LHCN-M2 (cell line): ENCODE data around the gene ZNF385B. TPM values are rescaled to one million over a fixed set of nuclear protein-coding genes. Genes with fewer than 3 reads are reported as not detected.
"Not testable (repeated sequence)": the region's sequence is repeated elsewhere in the genome, so short reads cannot be mapped to it uniquely, and the experiment has no call there.

Experiments used
- DNase-seq: peaks from one replicate; pipeline ENCODE4 v3.0.0-alpha.2; 2012; ENCODE audit warnings: low read depth
- polyA plus RNA-seq: library from polyadenylated mRNA; unstranded; fragments of >200 nt; gene quantifications from one replicate; pipeline ENCODE4 v1.2.1, GENCODE V29; 2012; ENCODE audit warnings: missing spikeins
- total RNA-seq: library from RNA; depleted of rRNA; stranded (reverse); fragments of >200 nt; gene quantifications from 2 replicates; pipeline ENCODE4 v1.2.3, GENCODE V29; 2014; rRNA removed

The ZNF385B gene
- 0.13 and 0.17 TPM in 2 replicates for total RNA-seq
- polyA plus RNA-seq, result 0.23 TPM

DNA sequence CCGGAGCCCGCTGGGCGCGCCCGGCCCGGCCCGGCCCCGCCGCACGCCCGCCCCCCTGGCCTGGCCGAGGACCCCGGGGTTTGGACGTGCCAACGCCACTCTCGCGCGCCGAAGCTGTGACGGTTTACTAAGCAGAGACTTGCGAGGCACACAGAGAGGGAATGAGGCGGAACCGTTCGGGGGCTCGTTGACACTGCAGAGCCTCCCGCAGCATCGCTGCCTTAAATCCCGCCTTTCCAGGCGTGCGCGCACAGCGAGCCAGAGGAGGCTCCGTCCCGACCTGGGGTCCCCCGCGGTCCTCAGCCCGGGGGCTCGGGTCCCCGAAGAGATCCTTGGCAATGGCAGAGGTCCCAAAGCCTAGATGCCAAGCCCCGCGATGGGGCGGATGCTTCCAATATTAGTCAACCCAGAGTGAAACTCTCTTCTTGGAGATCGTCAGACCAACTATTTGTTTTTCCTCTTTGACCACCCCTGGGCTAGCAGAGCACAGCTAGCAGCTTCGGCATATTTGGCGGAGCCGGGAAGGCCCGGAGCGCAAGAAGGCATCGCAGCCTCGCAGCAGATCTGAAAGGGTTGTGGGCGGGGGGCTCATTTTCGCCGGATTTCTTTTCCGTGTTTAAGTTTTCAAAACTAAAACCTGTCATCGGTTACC, at the start of gene ZNF385B:
ZNF385B (minus strand) TSS at position 197 of the 652 bp plus-strand sequence.
- no peak for DNase-seq

DNA sequence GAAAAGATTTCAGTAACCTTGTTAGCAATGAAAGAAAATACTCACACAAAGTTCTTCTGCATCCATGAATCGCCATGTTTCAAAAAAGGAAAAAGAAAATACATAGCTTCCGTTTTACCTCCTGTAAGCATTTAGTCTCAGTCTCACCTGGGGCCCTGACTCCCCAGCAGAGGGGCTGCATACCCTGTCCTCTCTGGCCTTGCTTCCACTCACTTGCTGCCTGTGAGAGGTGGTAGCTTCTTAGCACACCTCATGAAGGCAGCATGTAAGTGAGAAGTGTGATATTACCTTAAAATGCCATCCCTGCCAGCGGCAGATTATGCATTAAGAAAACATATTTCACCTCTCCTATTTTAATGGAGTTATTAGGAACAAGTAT, 49.3 kb upstream of the ZNF385B start:
- no peak for DNase-seq

DNA sequence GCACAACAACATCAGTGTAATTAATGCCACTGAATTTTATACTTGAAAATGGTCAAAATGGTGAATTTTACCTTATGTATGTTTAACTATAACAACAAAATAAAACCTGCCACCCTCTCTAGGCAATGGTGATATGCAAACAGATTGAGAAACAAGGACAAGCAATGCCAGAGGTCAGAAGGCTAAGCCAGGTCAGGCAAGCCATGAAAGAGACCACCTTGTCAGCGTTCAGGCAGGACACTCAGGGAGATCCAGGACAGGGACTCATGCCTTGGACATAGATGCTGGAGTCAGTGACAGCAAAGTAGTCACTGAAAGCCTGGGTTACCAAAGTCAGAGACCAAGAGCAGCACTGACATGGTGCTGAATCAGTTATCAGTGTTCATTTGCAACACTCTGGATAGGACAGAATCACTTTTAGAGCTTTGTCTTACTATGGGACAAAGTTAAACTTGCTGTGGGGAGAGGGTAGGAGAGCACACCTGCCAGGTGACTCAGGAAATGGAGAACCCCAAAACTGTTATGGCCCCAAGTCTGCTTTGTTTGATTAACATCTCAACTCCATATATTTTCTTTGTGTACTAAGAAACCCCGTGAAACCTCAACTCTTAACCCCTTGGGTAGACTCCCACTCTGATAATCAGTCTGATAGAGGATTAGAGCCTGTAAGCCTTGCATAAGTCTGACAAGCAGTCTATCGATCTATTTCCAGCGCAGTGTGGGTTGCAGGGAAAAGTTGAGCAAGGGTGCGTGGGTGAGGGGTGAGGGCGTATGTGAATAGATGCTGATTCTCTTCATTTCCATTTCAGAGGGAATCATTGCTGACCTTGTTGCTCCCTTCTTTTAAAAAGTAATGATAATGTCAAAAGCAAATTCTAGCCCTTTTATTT, 48.7 kb upstream of the ZNF385B start:
- no peak for DNase-seq

DNA sequence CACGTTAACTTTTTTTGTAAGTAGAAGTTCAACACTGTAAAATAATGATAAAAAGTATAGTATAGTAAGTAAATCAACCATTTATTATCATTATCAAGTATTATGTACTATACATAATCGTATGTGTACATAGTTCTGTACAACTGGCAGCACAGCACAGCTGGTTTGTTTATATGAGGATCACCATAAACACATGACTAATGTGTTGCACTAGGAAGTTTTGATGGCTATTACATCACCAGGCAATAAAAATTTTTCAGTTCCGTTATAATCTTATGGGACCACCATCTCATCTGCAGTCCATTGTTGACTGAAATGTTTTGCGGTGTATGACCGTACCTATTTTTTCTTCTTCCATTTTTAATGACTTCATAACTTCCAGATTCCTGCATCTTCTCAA, 39.2 kb upstream of the ZNF385B start:
- peak; percentile 3 for DNase-seq

DNA sequence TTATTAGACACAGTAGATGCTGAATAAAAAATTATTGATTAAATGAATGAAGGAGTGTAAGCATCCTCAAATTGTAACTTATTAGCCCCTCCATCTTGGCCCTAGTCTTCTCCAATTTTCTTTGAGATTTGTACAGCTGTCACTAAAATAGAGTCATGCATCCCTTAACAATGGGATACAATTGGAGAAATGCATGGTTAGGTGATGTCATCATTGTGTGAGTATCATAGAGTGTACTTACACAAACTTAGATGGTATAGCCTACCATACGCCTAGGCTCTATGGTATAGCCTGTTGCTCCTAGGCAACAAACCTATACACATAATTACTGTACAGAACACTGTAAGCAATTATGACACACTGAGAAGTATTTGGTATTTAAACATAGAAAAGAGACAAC, 38.3 kb upstream of the ZNF385B start:
- no peak for DNase-seq

DNA sequence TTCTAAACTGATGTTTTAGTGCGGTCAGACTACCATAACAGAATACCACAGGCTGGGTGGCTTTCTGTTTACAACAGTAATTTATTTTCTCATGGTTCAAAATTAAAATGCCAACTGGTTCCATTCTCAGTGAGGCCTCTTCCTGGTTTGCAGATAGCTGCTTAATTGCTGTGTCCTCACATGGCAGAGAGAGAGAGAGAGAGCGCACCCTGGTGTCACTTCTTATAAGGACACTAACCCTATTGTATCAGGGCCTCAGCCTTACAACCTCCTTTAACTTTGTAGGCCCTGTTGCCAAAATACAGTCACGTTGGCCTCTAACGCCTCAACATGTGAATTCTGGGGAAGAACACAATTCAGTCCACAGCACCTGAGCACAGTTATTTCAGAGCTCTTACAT, 37.5 kb upstream of the ZNF385B start:
- DNase-seq, result peak; percentile 52

DNA sequence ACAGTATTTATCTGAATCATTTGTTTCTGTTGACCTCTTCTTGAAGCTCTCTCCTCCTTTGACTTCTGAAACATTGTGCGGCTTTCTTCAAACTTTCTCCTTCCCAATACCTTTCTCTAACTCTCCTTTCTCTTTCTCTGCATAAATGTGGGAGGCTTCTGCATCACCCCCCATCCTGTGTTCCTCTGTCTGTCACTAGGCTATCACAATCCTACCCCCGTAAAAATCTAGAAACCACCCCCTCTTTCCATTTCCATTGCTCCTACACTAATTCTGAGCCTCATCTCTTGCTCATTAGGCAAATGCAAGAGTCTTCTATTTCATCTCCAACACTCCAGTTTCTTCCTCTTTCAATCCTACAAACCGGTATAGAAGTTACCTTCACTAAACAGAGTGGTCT, 32.2 kb upstream of the ZNF385B start:
- DNase-seq, result no peak

DNA sequence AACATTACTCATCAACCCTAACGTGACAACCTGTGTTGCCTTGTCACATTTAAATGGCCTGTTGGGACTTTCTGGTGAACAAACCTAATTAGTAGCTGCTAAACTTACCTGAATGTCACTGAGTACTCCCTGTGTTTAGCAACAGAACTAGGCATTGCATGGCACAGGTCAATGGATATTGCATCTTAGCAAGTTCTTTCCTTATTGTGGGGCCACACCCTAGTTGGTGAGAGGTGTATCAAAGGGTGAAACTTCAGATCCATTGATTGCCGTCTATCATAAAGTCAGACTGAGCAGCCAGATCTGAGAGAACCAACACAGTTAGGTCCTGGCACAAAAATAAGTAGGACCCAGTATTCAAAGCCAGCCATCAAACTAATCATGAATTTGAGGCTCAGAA, 29.8 kb upstream of the ZNF385B start:
- DNase-seq, result no peak

DNA sequence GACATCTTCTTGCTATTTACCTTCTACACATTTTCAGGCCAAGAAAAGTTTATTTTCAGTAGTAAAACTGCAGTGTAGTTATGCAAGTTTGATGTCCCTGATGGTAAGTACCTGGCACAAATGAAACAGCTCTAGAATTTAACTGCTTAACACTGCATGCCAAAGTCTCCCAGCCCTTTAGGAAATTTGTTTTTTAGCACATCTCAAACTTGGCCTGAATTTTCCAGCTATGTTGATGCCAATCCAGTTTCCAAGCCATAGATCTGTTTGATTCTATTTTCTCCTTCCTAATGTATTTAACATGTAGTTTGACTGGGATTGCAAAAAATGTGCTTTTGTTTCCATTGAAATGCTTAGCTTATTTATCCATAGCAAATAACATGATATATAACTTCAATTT, 29.3 kb upstream of the ZNF385B start:
- no peak for DNase-seq

DNA sequence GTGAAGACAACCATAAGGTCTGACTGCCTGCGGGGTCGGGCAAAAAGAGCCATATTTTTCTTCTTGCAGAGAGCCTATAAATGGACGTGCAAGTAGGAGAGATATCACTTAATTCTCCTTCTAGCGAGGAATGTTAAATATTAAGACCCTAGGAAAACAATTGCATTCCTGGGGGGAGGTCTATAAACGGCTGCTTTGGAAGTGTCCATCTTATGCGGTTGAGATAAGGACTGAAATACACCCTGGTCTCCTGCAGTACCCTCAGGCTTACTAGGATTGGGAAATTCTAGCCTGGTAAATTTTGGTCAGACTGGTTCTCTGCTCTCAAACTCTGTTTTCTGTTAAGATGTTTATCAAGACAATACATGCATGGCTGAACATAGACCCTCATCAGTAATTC, 27.2 kb upstream of the ZNF385B start:
- not testable (repeated sequence) for DNase-seq

DNA sequence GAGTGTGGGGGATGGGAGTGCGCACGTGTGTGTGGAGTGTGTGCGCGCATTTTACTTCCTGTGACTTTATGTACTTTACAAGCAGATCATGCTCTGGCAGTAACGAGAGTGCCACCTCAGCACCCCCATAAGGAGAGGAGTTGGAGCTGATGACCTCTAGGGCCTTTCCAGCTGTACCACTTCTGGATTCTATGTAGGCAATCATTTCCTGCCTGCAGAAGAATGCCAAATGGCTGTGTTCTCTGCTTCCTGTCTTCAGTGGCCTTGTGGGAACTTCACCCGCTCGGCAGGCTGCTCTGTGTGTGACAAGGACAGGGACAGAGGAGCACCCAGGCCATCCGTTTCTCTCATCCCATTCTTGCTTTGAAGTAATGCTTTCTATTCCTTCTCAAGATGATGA, 22.8 kb upstream of the ZNF385B start:
- no peak for DNase-seq

DNA sequence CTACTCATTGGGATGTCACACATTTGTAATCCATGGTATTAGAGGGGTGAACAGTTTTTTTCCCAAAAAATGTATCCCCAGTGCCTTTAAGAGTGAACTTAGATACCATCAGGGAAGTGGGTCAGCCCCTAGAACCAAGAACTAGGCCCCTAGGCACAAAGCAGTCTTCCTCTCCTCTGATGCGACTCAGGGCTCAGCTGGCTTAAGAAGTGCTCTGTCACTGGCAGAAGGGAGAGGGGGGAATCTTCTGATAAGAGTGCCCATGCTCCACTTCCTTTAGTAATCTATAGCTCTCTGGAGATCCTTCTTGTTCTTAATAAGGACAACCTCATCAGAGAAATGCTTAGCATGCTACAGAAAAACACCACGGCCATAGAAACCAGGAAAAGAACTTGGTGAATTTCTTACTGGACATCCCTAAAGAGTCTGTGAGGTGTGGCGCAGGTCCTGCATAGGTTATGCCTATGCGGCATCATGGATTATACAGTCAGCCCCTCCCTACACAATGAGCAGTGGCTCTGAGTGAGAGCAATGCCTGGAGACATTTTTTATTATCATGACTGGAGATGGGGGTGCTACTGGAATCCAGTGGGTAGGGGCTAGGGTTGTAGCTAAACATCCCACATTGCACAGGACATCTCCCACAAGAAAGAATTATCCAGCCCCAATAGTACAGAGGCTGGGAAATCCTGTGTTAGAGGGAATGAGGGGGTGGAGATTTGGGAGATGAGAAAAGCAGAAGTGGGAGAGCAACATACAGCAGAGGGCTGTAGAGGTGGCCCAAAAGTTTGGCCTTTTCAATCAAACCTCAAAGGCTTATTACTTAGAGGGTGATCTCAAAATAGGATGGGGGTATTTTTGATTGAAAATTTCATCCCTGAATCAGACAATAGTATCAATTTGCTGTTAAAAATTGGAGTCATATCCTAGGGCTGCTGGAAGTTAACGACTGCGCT, 21.7 kb upstream of the ZNF385B start:
- no peak for DNase-seq

DNA sequence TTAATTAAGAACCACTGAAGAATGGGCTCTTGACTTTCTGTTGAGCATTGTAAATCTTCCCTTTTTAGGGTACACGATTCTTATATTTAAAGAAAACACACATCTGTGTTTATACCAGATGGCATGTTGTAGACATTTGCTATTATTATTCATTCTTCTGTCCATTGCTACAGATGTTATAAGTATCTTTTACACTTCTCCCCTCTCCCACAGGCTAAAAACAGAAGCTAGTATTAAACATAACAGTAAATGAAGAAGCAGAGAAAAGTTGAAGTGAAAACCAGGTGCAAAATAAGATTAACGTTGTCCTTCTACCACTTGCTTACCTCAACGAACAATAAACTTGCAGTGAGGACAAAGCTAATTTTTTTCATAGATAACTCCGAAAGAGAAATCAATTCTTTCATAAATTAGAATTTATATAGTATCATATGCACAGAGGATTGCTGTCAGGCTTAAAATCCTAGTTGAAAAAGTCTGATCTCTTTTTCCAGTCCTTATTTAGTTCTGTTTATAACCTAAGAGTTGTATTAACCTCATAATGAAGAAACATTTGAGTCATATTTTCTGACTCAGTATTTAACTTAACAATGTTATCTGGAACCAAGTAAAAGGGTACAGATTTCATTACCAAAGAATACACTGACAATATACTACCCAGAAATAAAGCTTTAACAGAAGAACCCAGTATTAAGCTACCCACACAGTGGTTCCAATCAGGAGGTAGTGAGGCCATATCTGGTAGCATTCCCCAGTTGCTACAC, 16.4 kb upstream of the ZNF385B start:
- no peak for DNase-seq

DNA sequence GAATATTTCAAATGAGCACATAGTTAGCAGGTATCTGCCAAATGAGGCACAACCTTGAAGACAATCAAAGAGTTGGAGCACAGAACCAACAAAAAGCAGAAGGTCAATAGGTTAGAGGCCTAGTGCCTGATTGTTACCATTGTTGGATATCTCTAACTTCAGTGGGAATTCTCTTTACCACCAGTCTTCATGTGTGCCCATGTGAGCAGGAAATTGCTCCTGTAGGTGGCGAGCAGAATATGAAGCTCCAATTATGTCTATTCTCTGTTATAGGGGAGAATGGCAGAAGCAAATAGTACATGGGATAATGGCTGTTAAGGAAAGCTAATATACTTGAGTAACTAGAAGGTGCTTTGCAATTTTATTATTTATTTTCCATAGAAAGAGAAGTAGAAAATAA, 14.9 kb upstream of the ZNF385B start:
- DNase-seq, result no peak

DNA sequence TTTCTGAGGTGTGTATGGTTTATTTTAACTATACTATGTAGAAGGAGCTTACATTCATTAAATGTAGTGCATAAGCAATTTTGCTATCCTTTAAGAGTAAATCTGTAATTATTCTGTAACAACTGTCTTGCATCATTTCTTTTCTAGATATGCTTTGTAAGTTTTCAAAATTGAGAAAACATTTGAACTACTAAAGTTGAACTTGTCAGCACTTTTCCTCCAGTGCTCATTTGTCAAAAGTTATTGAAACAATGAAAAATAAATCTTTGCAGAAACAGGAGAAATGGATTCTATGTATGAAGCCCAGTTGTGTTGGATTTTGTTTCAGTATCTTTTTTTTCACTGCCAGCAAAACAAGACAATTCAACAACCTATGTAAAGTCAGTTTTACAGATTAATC, 14.5 kb upstream of the ZNF385B start:
- DNase-seq, result no peak

DNA sequence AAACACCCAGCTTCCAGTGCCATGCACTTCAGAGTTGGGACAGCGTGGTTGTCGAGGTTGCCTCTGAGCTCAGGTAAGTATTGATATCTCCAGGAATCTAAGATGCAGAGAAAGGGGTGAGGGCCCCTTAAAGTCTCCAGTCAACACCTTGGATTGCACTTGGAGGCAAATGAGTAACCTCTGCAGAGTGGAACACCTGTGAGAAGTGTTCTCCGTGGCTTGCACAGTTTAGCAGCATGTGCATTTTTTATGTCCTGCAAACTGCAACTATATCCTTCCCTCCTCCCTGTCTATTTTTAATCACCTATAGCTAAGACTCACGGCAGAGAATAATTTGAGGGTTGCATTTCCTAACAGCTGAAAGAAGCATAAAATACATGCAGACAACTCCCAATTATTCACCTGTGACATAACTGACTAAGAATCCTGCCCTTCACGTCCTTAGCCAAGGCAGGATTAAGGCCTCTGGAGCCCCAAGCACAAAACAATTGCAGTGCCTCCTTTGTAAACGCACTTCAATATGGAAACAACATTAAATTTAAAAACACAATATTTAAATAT, 1.6 kb upstream of the ZNF385B start:
- DNase-seq, result no peak

DNA sequence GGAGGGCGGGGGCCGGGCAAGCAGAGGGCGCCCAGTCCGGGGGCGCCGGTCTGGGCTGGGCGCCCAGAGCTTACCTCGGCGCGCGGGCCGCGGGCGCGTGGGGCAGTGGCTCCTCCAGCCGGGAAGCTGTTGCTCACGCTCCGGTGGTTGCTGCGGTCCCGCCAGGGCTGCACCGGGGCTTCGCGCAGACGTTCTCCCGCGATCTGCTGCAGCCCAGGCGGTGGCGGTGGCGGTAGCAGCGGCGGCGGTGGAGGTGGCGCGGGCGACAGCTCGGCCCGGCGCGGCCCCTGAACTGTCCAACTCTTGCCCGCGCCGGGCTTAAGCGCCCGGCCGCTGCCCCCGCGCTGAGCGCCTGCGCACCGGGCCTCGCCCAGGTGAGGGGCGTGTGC, 391 bp downstream of the ZNF385B start:
- no peak for DNase-seq

DNA sequence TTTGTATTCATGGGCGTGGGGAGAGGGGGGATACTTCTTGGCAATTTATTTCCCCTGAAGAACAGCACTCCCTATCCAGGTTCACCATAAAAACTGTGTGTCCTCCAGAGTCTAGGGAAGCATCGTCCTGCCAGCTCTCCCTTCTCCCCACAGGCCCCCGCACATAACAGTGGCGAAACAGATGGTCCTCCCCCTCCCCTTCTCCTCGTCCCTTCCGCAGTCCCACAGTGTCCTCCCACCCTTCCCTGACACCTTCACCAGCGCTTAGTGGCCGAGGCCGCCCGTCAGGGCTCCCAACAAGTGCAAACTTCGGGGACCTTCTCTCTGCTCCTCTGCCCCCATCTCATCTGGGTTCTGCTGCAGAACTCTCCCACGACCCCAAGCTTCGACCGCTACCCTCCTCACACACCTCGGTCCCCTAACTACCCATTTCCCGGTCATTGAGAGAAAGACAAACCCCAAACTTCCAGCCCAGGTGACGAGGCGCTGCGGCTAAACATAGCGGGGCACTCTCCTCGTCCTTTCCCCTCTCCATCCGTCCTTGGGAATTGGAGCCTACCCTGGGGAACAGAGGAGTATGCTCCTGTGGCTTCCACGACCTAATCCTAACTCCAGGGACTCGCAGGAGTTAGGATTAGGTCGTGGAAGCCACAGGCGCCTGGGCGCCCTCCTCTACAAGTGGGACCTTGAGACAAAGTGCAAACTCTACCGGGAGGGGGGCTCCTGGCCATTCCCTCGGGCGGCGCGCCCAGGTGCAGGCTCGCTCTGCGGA, 971 bp downstream of the ZNF385B start:
- no peak for DNase-seq

DNA sequence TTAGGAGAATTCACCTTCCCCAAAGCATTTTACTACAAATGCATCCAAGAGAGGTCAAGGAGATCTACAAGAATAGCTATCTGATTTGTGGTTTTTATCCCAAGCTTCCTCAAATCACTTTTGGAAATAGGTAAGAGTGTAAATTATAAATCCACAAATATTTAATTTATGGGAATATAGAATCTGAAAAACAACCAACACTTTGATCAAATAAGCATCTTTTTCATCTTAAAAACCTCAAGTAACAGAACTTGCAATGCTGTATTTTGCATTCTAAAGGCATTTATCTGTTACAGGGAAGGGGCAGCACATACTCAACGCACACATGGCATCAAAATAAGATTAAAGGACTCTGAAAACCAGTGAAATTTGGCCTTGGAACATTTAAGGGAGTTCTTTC, 1.9 kb downstream of the ZNF385B start:
- DNase-seq, result no peak

DNA sequence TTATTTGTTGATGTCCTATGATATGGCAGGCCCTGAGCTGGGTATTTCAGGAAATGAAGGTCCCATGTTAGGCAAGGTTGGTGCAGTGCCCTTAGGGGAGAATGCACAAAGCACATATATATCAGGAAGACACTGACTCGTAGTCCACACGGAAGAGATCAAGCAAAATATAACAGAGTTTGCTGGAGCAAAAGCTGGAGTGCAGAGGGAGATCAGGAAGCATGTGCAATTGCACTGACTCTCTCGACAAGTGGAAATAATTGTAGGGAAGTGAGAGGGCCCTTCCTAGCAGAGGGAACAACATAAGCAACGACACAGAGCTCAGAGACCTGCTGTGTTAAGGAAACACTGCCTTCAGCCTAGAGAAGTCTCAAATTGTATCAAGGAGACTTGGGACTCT, 4.2 kb downstream of the ZNF385B start:
- no peak for DNase-seq
